ENCODE results near the gene YOD1. TPM values are rescaled to one million over a fixed set of nuclear protein-coding genes. Genes with fewer than 3 reads are reported as not detected.

Gene YOD1
- total RNA-seq, 2 donors from 2014 or later = 3.4 to 5.9 TPM

DNA sequence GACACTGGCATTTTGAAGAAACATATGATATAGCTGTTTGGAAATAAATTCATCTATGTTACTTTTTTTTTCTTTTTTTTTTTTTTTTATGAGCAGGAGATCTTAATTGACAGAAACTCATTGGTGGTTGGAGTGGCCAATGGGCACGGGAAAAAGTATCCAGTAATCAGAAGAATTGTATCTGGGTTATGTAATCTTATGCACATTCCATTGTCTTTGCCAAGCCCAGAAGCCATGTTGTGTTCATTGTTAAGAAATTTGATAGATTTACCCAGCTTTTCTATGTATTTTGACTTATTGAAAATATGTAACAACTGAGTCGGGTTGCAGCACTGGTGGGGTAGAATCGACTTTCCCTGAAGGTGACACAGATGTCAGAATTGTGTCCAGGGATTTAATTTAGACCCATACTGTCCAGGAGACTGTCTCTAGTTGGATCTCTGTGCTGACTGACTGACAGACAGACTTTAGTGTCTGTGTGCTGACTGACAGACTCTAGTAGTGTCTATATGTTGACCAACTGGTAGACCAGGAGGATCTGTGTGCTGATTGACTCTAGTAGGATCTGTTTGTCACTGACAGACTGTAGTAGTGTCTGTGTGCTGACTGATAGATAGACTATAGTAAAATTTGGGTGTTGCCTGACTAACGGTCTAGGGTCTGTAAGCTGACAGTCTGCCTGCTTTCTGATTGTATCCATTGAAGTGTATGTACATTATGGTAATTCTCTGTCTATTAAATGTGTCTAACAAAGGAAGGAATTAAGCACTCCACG, 25.4 kb upstream of the YOD1 start:
- no peak for ATAC-seq
- intact Hi-C loops (cut with DNase I) = loop anchor here in 1 of 2 donors (5.0 kb wide), 1 partner anchor 39 kb away; no protein-coding TSS in a partner anchor

DNA sequence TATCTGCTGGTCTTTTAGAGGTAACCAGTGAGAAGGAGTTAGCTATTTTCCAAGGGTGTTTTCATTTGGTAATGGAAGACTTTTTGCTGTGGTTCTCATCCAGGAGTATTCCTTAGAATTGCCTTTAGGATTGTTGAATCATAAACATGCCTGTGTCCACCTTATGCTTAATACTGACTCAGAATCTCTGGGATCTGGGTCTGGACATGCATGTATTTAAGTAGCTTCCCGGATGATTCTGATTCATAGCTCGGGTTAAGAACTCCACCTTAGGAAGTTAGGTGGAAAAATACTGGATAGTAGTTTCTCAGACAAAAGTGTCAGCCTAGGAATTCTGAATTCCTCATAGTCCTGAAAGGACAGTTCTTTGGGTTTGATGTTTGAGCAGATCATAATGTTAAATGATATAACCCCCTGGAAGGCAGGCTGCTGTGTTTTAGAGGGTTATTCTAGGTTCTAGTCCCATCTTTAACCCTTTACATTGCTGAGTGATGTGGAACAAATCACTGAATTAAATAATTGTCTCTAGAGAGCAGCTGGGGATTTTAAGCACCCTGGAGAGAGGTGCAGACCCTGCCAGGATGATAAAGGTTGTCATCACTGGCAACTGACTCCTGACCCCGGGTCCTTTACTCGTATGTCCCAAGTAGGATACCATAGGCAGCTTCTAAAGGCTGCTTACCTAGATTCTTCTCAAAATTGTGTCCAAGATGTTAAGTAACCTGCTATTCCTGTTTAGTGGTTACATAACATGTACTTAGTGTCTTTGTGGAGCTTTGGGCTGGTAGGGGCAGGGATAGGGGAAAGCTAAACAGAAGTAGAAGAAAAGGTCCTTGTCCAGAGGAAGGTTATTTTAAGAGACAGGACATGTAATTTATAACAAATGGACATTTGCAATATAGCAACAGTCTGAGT, 23.2 kb upstream of the YOD1 start:
- intact Hi-C loops (cut with DNase I) = no loop called here
- ATAC-seq = no peak

More for the DNA sequence above, 25.4 kb upstream of the YOD1 start:
- DNase-seq = no peak

DNA sequence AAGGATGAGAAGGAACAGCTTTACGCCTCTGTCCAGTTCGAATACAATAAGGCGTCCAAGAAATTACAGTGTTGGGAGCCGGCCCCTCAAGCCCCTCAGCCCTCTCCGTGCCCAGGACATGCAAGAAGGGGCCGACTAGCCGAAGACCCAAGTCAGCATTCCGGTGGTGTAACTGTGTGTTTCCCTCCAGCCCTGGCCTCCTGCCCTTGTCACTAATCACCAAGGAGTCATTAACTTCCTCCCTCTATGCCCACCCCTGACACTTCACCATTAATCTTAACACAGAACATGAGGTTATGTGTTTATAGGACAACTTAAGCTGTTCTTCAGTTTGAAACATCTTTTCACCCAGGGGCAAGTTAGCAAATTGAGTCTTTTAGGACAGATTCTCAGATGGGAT, 21.2 kb upstream of the YOD1 start:
- intact Hi-C loops (cut with DNase I) = no loop called here
- ATAC-seq (no peak), DNase-seq (no peak)

More for the DNA sequence above, 23.2 kb upstream of the YOD1 start:
- no peak for DNase-seq

DNA sequence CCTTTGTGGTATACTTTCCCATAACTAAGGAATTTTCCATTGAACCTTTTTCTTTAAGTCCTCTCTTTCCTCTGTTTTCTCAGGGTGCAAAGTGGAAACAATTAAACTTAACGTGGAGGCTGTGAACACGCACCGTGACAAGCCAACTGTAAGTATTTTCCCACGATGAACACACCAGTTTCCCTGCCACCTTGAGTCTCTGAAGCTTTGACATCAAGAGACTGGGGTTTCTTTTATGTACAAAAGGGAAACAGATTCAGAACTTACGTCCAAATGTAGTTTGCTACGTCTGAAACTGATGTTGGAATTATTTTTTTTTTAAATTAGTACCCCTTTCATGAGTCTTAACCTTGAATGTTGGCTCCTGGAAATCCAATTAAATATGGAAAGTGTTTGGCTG, 20.4 kb upstream of the YOD1 start:
- DNase-seq = no peak
- intact Hi-C loops (cut with DNase I) = no loop called here
- ATAC-seq = no peak

DNA sequence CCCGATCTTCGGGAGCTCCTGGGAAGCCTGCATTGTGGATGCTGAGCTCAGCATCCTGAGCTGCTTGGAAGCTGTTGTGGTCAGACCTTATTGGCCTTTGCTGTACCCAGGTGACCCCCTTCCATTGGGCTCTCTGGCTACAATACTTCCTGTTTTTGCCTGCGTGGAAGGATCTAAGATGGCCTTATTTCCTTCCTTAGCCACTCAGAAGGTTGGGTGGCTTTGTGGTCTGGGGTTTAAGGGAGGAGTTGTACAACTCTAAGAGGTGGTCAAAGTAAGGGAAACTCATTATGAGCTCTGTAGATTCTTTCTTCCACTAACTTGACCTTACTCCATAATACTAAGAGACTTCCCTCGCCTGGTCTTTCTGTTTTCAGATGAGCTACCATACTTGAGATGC, 19.8 kb upstream of the YOD1 start:
- intact Hi-C loops (cut with DNase I) = no loop called here
- ATAC-seq (no peak), DNase-seq (no peak)

DNA sequence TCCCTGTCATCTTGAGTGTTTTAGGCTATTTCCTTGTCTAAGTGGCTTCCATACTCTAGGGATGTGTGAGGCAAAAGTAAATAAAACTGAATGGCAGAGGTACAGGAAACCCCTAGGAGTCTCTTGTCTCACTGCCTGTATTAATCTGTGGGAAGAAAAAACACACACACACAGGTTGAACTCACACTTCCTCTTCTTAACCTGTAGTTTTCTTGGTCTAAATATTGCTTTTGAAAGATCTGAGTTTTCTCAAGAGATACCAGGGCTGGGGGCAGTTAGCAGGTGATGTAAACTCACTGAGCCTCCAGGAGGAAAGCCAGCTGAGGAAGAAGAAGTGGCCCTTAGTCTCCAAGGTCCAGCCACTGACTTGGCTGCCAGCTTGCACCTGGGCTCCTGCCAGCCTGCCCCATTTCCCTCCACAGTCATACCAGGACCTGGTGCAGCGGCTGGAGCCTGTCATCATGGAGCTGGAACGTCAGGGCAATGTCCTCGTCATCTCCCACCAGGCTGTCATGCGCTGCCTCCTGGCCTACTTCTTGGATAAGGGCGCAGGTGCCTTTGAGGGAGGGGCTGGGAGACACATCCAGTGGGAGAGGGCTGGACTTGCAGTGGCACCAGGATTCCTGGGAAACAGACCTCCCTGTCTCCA, 19.0 kb upstream of the YOD1 start:
- no peak for DNase-seq

DNA sequence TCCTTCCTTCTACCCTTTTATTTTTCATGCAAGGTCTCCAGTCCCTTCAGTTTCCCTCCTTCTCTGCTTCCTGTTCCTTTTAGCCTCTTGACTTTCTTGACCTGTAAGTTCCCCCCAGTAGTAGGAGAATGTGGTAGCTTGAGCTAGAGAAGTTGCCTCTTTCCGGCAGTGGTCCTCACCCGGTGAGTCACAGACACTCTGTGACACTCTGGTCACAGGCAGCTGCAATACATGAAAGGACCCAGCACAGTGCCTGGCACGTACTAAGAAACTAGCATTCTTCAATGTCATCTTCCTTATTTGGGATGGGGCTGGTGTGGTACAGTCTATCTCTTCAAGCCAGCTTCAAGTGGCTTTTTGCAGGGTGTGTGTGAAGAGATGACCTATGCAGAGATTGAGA, 18.1 kb upstream of the YOD1 start:
- ATAC-seq = peak in 1 of 2 donors; percentile 58
- DNase-seq = no peak
- intact Hi-C loops (cut with DNase I) = no loop called here

More for the DNA sequence above, 19.0 kb upstream of the YOD1 start:
- intact Hi-C loops (cut with DNase I) = no loop called here
- ATAC-seq = peak in 1 of 2 donors; percentile 54

DNA sequence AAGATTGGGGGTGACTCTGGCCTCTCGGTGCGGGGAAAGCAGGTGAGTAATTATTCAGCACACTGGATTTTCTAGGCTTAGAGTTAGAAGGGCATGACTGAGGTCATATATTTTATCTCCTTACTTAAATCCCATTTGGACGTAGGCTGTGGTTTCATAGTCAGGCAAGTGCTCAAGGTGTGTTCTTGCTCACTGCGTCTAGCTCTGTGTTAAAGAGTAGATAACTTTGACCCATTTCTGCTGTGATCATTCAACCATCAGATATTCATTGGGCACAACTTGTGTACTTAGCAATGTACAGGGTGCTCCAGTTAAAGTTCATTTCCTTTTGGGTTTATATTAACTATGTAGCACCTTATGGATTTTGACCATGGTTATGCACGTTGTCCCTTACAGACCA, 16.7 kb upstream of the YOD1 start:
- DNase-seq (no peak), ATAC-seq (no peak)
- intact Hi-C loops (cut with DNase I) = no loop called here

DNA sequence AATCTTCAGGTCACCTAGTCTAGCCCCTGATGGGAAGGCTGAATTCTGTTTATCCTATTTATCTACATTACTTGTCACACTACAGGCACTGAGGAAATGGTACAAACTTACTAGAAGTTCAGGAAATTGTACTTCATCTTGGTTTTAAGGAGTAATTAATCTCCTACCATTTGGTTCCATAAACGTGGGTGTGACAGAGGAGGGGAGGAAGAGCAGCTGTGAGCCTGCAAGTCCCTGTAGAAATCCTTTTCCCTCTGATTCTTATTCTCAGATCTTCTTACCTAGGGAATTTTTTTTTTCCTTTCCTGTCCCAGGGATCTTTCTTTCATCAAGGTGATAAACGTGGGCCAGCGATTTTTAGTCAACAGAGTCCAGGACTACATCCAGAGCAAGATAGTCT, 16.2 kb upstream of the YOD1 start:
- ATAC-seq (no peak), DNase-seq (no peak)
- intact Hi-C loops (cut with DNase I) = no loop called here

DNA sequence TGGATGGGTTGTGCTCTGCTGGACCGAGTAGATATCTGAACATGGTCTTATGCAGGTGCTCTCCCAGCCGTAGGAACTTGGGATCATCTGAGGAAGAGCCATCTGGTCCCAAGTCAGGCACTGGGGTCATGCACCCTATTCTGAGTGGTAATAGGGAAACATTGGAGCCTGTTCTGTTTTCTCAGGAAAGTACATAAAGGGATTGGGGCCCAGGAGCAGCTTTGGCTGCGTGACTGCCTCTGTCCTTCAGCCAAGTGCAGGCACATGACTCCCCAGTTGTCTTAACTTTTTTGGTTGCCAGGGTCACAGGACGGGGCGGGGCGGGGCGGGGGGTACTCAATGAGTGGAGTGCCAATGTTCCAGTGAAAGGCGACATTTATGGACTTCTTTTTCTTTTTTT, 13.6 kb upstream of the YOD1 start:
- intact Hi-C loops (cut with DNase I) = no loop called here
- peak; percentile 53 to 71 for ATAC-seq
- DNase-seq = peak; percentile 36

DNA sequence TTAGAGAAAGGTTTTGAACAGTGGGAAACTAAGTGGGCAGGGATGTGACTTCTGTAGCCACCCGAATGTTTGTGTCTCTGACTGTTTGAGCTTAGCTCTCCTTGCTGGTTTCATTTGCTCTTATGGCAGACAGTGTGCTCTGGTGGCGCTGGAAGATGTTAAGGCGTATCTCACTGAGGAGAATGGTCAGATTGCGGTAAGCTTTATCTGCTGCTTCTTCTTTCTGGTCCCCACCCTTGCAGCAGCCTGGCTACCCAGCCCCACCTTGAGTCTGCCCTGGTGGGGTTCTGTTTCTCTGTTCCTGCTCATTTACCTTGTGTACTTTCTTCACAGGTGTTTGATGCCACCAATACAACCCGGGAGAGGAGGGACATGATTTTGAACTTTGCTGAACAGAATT, 12.0 kb upstream of the YOD1 start:
- intact Hi-C loops (cut with DNase I) = no loop called here
- DNase-seq (no peak), ATAC-seq (no peak)

DNA sequence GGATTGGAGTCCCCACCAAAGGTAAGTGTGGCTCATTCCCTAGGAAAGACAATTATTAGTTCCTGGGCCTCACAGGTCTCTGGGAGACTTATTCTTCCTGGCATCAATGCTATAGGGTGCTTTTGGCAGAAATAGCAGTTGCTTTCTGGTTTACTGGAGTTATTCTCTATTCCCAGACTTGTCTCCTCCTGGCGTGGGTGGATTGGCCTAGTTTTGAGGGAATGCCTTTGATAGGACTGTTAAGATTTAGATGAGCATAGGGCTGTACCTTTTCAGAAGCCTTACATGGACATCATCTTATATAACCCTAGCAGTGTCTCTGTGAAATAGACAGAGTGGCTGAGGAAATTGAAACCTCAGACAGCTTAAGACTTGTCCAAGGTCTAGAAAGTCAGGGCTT, 11.1 kb upstream of the YOD1 start:
- intact Hi-C loops (cut with DNase I) = no loop called here
- DNase-seq = no peak
- no peak for ATAC-seq

DNA sequence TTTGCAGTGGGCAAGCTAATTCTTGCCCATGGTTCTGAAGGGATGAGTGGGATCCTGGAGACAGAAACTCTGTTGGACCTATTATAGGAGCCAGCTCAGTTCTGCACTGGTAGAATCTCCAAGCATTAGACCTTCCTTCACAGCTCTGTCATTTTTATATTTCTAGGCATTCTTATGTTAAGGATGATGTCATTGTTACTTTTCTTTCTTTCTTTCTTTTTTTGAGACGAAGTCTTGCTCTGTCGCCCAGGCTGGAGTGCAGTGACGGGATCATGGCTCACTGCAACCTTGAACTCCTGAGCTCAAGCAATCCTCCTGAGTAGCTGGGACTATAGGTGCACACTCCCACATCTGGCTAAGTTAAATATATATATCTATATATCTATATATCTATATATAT, 9.6 kb upstream of the YOD1 start:
- no peak for ATAC-seq
- DNase-seq = no peak
- intact Hi-C loops (cut with DNase I) = no loop called here

DNA sequence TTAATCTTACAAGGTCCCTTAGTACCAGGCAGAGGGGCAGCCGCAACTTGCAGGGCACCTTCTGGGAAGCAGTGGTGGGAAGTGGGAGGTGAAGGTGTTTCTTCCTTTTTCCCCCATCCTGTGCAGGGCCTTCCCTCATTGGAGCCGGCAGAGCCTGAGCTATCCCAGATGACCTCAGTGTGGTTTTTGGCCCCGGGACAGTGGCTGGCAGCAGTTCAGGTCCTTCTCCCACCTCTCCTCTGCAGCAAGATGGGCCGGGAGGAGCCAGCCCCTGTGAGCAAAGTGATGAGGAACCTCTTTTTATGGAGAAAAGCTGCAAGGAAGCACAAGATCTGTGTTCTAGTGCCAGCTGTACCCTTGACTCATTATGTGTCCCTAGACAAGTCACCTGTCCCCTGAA, 8.9 kb upstream of the YOD1 start:
- ATAC-seq = no peak
- intact Hi-C loops (cut with DNase I) = no loop called here
- no peak for DNase-seq

DNA sequence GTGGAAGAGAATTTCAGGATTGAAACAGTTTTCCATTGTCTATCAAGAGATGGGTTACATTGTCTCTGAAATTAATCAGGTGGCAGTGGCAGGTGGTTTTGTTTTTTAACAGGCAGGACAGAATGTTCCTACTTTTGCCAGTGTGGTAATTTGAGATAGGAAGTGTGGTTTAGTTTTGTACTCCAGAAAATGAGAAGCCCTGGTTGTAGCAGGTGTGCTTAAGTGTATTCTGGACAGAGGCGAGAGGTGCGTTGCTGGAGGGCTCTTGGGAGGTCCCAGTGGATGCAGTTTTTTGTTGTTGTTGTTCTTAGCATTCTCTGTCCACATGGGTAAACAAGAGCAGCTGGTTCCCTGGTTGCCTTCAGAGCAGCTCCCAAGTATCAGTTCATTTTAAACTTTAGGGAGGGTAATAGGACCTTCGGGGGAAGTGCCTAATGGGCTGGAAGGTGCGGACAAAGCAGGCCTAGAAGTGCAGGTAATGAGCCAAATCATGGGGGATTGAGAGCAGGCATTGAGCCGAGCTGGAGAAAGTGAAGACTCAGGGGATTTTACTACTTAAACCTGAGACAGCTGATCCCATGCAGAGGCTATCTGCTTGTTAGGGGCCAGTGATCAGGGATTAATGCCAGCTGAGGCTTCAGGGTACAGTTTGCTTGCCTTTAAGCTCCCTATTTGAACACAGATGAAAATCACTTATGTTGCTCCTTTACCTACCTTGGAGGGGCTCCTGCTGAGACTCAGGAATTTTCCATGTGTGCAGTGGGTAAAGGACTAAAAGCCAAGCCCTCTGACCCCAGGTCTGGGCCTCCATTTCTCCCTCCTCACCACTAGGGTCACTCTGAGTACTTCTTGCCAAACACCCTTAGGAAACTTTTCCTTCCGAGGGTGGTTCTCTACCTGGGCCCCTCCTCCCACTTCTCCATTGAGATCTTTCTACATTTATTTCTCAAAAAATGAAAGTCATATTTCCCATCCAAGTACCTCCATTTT, 8.2 kb upstream of the YOD1 start:
- DNase-seq (no peak), ATAC-seq (no peak)
- intact Hi-C loops (cut with DNase I) = no loop called here

DNA sequence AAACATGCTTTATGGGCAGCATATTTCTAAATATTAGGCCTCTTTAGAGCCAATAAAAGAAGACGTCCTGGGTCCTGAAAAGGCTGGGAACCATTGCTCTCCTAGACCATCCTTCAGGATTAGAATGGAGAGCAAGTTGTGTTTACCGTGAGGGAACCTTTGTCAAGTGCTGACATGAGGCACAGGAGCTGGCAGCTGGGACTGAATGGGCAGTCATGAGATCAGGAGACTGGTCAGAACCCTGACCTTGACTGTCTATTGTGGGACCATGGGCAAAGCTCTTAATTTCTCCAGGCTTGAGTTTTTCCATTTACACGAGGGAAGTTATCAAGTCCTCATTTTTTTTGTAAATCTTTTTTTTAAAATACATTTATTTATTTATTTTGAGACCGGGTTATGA, 7.2 kb upstream of the YOD1 start:
- ATAC-seq (peak in 1 of 2 donors; percentile 34), DNase-seq (no peak)
- intact Hi-C loops (cut with DNase I) = no loop called here

DNA sequence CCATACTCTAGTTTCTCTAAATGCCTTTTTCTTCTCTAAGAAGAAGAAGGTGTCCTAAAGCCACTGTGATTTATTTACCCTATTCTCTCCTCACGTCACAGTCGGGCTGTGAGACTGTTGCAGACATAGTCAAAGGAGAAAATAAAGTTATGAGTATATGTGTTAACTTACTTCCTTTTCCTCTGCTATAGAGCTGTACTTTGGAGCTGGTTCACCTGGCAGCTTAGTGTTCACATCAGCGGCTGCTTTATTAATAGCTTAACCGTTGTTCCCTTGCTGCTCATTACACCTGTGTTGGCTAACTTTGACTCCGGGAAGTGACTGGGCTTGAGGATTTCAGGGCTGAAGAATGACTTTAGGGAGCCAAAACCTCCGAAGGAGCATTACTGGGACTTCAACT, 5.7 kb upstream of the YOD1 start:
- ATAC-seq (no peak), DNase-seq (no peak)
- intact Hi-C loops (cut with DNase I) = no loop called here

DNA sequence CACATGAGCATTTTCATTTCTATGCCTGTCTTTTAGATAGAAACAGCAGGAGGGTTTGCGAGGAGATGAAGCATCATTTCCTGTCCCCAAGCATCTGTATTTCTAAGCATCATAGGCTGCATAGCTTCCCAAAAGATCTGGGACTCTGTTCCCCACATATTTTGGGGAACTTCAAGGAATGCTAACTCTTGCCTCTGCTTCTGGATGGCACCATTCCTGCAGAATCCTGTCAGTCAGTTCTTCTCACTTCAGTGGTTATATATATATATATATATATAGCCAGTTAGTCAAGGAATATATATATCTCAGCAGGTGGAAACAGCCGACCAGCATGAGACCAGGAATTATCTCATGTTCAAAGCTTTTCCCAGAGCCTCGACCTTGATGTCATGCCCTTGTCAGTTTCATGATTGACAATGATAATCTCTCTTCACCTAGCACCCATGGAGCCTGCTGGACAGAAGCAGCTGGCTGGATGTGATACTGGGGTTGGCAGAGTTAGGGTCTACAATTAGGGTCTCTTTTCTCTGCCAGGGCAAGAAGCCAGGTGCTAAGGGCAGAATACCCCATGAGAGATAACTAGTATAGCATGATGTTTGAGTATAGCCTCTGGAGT, 4.5 kb upstream of the YOD1 start:
- ATAC-seq (no peak), DNase-seq (no peak)
- intact Hi-C loops (cut with DNase I) = no loop called here
